Natural killer cell (primary cell): ENCODE data around the gene EVC. TPM values are rescaled to one million over a fixed set of nuclear protein-coding genes. Genes with fewer than 3 reads are reported as not detected.

Source experiments
- ATAC-seq, 3 donors: fragments of 150-1000 bp in 2 of 3; fragments of 200-7000 bp in 1 of 3; cut with Tn5 transposase; 1 replicate in 1 of 3; 2 replicates in 2 of 3; pipeline ENCODE4 v1.10.0; 2021; ENCODE audit warnings: mild to moderate bottlenecking in 2 of 3, moderate library complexity in 2 of 3
- DNase-seq, 2 donors: peaks; one replicate each; pipeline versions ENCODE4 v3.0.0 to v3.0.0-alpha.2; 2013 to 2021; ENCODE audit warnings: mixed read lengths in 1 of 2
- H3K27ac ChIP-seq: one replicate; pipeline ENCODE4 v1.5.1; 2013; ENCODE audit warnings: mild to moderate bottlenecking, low read length
- H3K27me3 ChIP-seq: one replicate; pipeline ENCODE4 v1.6.1; 2013; ENCODE audit warnings: low read length; ENCODE audit not compliant: control insufficient read depth, insufficient read depth
- H3K36me3 ChIP-seq: one replicate; pipeline ENCODE4 v1.6.1; 2013; ENCODE audit warnings: low read length; ENCODE audit not compliant: control insufficient read depth, insufficient read depth
- H3K4me1 ChIP-seq: one replicate; pipeline ENCODE4 v1.6.1; 2013; ENCODE audit warnings: low read length; ENCODE audit not compliant: control insufficient read depth, insufficient read depth
- H3K4me3 ChIP-seq: one replicate; pipeline ENCODE4 v1.5.1; 2013; ENCODE audit warnings: low read length
- H3K9me3 ChIP-seq: one replicate; pipeline ENCODE4 v1.6.1; 2013; ENCODE audit warnings: low read length; ENCODE audit not compliant: control insufficient read depth, insufficient read depth
- H3K27ac Mint-ChIP-seq, 2 donors: one replicate each; pipeline ENCODE4 v1.8.0; 2022; ENCODE audit warnings: mild to moderate bottlenecking in 2 of 2, mixed read lengths in 2 of 2, moderate library complexity in 1 of 2
- H3K27me3 Mint-ChIP-seq, 2 donors: one replicate each; pipeline ENCODE4 v1.8.0; 2022; ENCODE audit warnings: low read depth in 2 of 2, mixed read lengths in 2 of 2
- H3K36me3 Mint-ChIP-seq: one replicate; pipeline ENCODE4 v1.8.0; 2022; ENCODE audit warnings: mixed read lengths
- H3K4me1 Mint-ChIP-seq, 2 donors: one replicate each; pipeline ENCODE4 v1.8.0; 2022; ENCODE audit warnings: mixed read lengths in 2 of 2
- H3K4me3 Mint-ChIP-seq: one replicate; pipeline ENCODE4 v1.8.0; 2022; ENCODE audit warnings: mild to moderate bottlenecking, moderate library complexity, mixed read lengths
- H3K9me3 Mint-ChIP-seq, 2 donors: one replicate each; pipeline ENCODE4 v1.8.0; 2022; ENCODE audit warnings: mixed read lengths in 2 of 2
- WGBS: methylation state at CpG from one replicate; pipeline ENCODE4 v1.1.7; 2013; ENCODE audit warnings: missing lambda C conversion rate; ENCODE audit not compliant: insufficient coverage; 5-methylcytosine and 5-hydroxymethylcytosine counted together
- intact Hi-C: fragments of 100-400 bp; cut with micrococcal nuclease; formaldehyde crosslinking; loops from one replicate; pipeline ENCODE4 v1.14.2; 2022
- total RNA-seq, 4 donors: library from RNA; stranded (reverse); fragments of 120-200 nt in 1 of 4; gene quantifications; one replicate each; pipeline versions ENCODE4 v1.2.3 to v1.2.4, GENCODE V29; 2013 to 2022
- TF ChIP-seq, protein P1 (sequence below): fragments of 200-600 bp; IDR thresholded peaks from one replicate; pipeline ENCODE4 v1.8.0; 2022; ENCODE audit warnings: antibody characterized with exemption

The EVC gene
- total RNA-seq, 3 donors from 2014 or later (not counting 1 experiment from before 2014, with no cell fraction given) = 0.18 to 2.9 (median 0.42) TPM

DNA sequence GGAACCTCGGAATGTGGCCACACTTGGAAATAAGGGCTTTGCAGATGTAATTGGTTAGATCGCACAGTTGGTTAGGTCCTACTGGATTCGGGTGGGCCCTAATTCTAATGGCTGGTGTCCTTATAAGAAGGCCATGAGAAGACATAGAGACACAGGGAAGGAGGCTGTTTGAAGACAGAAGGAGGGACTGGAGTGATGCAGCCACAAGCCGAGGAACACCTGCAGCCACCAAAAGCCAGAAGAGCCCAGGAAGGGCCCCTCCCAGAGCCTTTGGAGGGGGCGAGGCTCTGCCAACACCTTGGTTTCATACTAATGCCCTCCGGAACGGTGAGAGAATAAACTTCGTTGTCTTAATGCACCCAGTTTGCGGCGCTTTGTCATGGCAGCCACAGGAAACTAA is 47.0 kb downstream of the EVC start:
- no peaks in the 10 kb centered on the region for H3K9me3 ChIP-seq
- no peaks in the 10 kb centered on the region for H3K9me3 Mint-ChIP-seq
- no peak overlapping the region for H3K27ac Mint-ChIP-seq
- H3K27me3 Mint-ChIP-seq = no peaks in the 10 kb centered on the region
- no peaks in the 10 kb centered on the region for H3K36me3 Mint-ChIP-seq
- H3K27ac ChIP-seq = no peak overlapping the region
- WGBS = 94% methylated on average over 10 of the region's 10 CpGs
- intact Hi-C loops = no loop called here
- H3K36me3 ChIP-seq = no peaks in the 10 kb centered on the region
- DNase-seq (no peak), ATAC-seq (no peak)
- no peaks in the 10 kb centered on the region for H3K27me3 ChIP-seq
- H3K4me3 ChIP-seq = no peak overlapping the region
- no peaks in the 10 kb centered on the region for H3K4me1 ChIP-seq
- TF ChIP-seq, protein P1, sequence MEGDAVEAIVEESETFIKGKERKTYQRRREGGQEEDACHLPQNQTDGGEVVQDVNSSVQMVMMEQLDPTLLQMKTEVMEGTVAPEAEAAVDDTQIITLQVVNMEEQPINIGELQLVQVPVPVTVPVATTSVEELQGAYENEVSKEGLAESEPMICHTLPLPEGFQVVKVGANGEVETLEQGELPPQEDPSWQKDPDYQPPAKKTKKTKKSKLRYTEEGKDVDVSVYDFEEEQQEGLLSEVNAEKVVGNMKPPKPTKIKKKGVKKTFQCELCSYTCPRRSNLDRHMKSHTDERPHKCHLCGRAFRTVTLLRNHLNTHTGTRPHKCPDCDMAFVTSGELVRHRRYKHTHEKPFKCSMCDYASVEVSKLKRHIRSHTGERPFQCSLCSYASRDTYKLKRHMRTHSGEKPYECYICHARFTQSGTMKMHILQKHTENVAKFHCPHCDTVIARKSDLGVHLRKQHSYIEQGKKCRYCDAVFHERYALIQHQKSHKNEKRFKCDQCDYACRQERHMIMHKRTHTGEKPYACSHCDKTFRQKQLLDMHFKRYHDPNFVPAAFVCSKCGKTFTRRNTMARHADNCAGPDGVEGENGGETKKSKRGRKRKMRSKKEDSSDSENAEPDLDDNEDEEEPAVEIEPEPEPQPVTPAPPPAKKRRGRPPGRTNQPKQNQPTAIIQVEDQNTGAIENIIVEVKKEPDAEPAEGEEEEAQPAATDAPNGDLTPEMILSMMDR = no peak
- no peaks in the 10 kb centered on the region for H3K4me1 Mint-ChIP-seq
- H3K4me3 Mint-ChIP-seq = no peak overlapping the region

DNA sequence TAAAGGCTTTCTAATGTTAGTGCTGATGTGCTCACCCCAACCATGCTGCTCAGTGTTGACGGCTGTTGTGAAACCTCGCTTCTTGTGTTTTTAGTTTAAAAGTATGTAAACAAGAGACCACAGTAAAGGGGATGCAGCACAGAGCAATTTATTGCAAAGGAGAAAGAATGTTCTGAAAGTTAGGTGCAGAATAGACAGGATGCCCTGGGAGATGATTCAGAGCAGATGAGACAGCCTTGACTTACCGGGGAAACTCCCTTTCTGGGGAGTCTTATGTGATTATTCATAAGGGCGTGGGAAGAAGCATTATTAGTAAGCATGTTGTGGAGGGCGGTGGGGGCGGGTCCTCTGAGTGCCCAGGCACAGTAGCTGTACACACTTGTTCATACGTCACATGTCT is 47.7 kb downstream of the EVC start:
- Mint-ChIP-seq H3K36me3 (no peaks in the 10 kb centered on the region), H3K9me3 (no peaks in the 10 kb centered on the region), H3K4me3 (no peak overlapping the region), H3K27ac (no peak overlapping the region), H3K4me1 (no peaks in the 10 kb centered on the region), H3K27me3 (no peaks in the 10 kb centered on the region)
- WGBS = 70% methylated on average over 7 of the region's 7 CpGs
- DNase-seq (no peak), ATAC-seq (peak in 1 of 3 donors; percentile 15)
- Histone ChIP-seq H3K4me3 (no peak overlapping the region), H3K9me3 (no peaks in the 10 kb centered on the region), H3K36me3 (no peaks in the 10 kb centered on the region), H3K27ac (no peak overlapping the region), H3K4me1 (no peaks in the 10 kb centered on the region), H3K27me3 (no peaks in the 10 kb centered on the region)
- TF ChIP-seq, protein P1 = no peak
- intact Hi-C loops = no loop called here

DNA sequence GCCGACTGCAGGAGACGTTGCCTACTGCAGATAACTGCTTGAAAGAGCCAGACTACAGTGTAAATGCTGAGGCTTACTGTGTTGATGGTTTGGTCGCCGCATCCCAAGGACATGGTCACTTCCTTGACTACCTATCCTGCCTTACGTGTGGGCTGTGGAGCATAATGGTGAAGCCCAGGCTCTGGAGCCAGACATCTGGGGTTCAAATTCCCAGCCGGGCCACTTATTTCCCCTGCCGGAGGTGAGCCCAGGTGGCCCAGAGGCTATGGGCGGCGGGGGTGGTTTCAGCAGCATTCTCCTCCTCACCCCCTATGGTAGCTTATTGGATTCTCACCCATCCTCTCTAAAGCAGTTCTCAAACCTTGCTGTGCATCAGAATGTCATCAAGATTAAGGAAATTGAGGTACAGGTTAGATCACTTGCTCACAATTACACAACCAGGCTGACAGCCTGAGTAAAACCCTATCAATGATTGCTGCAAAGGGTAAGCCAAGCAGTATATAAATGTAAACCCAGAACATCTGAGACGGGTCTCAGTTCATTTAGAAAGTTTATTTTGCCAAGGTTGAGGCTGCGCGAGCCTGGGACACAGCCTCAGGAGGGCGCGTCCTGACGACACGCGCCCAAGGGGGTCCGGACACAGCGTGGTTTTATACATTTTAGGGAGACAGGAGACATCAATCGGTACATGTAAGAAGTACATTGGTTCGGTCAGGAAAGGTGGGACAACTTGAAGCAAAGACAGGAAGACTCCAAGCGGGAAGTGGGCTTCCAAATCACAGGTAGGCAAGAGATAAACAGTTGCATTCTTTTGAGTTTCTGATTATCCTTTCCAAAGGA is 48.5 kb downstream of the EVC start:
- H3K9me3 ChIP-seq = no peaks in the 10 kb centered on the region
- no peak overlapping the region for H3K4me3 ChIP-seq
- DNase-seq (no peak), ATAC-seq (no peak)
- no peak overlapping the region for H3K27ac ChIP-seq
- no peak overlapping the region for H3K27ac Mint-ChIP-seq
- no peaks in the 10 kb centered on the region for H3K36me3 Mint-ChIP-seq
- 91% methylated on average over 22 of the region's 22 CpGs for WGBS
- no peaks in the 10 kb centered on the region for H3K4me1 Mint-ChIP-seq
- H3K27me3 Mint-ChIP-seq = no peaks in the 10 kb centered on the region
- H3K4me3 Mint-ChIP-seq = no peak overlapping the region
- intact Hi-C loops = no loop called here
- no peaks in the 10 kb centered on the region for H3K9me3 Mint-ChIP-seq
- no peaks in the 10 kb centered on the region for H3K36me3 ChIP-seq
- no peaks in the 10 kb centered on the region for H3K27me3 ChIP-seq
- TF ChIP-seq, protein P1 = no peak
- no peaks in the 10 kb centered on the region for H3K4me1 ChIP-seq

DNA sequence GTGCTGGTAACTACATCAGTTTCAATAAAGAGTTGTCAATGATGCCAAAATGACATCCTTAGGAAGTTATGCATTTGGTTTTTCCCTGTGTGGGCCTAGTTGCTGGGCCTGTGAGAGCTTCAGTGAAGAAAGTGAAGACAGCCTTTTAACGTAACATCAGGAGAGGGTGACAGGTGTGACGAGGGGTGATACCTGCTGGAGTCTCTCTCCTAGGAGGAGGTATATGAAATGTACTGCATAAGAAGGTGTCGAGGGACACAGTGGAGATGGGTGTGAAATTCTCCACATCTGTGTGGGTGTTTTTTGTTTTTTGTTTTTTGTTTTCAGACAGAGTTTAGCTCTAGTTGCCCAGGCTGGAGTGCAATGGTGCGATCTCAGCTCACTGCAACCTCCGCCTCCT is 49.2 kb downstream of the EVC start:
- H3K9me3 ChIP-seq = no peaks in the 10 kb centered on the region
- H3K4me3 ChIP-seq = no peak overlapping the region
- DNase-seq = no peak
- TF ChIP-seq, protein P1 = no peak
- H3K27ac ChIP-seq = no peak overlapping the region
- H3K4me1 ChIP-seq = no peaks in the 10 kb centered on the region
- Mint-ChIP-seq H3K27me3 (no peaks in the 10 kb centered on the region), H3K4me3 (no peak overlapping the region), H3K36me3 (no peaks in the 10 kb centered on the region), H3K9me3 (no peaks in the 10 kb centered on the region), H3K27ac (no peak overlapping the region), H3K4me1 (no peaks in the 10 kb centered on the region)
- no peaks in the 10 kb centered on the region for H3K36me3 ChIP-seq
- ATAC-seq = no peak
- intact Hi-C loops = no loop called here
- no peaks in the 10 kb centered on the region for H3K27me3 ChIP-seq
- 91% methylated on average over 5 of the region's 5 CpGs for WGBS
